ENCODE measurements around the gene TMEM98. TPM values are rescaled to one million over a fixed set of nuclear protein-coding genes. Genes with fewer than 3 reads are reported as not detected.

TMEM98 gene
- total and polyA plus RNA-seq, 2 of the 8 experiments (the other 6 are each of a cell fraction or from before 2014, with no cell fraction given): 86.1 to 232 TPM

GRCh38 chr17:32929588-32929987, 1.6 kb downstream of the TMEM98 start (continued):
- TF ChIP-seq CTCF (IDR thresholded peaks at IDR 0.05; ENCODE audit: control extremely low read depth in 1 of 3, insufficient read depth in 1 of 3, low read depth in 1 of 3, low read length in 3 of 3) (no peak), ASH2L (IDR thresholded peaks at IDR 0.05; ENCODE audit: low read length) (no peak), RBBP5 (IDR thresholded peaks at IDR 0.05; ENCODE audit: borderline replicate concordance, low read depth, low read length) (no peak), EGR1 (IDR thresholded peaks at IDR 0.05; ENCODE audit: borderline replicate concordance, low read depth, low read length) (no peak), HDAC6 (IDR thresholded peaks at IDR 0.05; ENCODE audit: low read depth, low read length) (no peak), ZNF274 (IDR thresholded peaks at IDR 0.05; ENCODE audit: borderline replicate concordance, extremely low read depth, low read length) (no peak)
